Subcutaneous abdominal adipose tissue (tissue), 5 donors: ENCODE results near the gene PIGS.

Experiments used
- H3K27ac ChIP-seq: one replicate; pipeline ENCODE4 v1.7.0; 2013; ENCODE audit warnings: low read depth, mild to moderate bottlenecking, inconsistent platforms, low read length, moderate library complexity
- H3K27me3 ChIP-seq, 5 donors: one replicate each; pipeline ENCODE4 v1.7.0; 2013; ENCODE audit warnings: low read length in 5 of 5, inconsistent platforms in 1 of 5; ENCODE audit not compliant: control insufficient read depth in 5 of 5, insufficient read depth in 4 of 5
- H3K36me3 ChIP-seq, 5 donors: one replicate each; pipeline ENCODE4 v1.7.0; 2013; ENCODE audit warnings: low read length in 5 of 5; ENCODE audit not compliant: control insufficient read depth in 5 of 5, insufficient read depth in 5 of 5
- H3K4me1 ChIP-seq, 5 donors: one replicate each; pipeline ENCODE4 v1.7.0; 2013; ENCODE audit warnings: low read length in 5 of 5, mild to moderate bottlenecking in 3 of 5, moderate library complexity in 1 of 5; ENCODE audit not compliant: control insufficient read depth in 5 of 5, insufficient read depth in 5 of 5
- H3K4me3 ChIP-seq, 5 donors: one replicate each; pipeline ENCODE4 v1.7.0; 2013; ENCODE audit warnings: low read length in 5 of 5, low read depth in 1 of 5
- H3K9ac ChIP-seq, 5 donors: one replicate each; pipeline ENCODE4 v1.7.0; 2013; ENCODE audit warnings: low read length in 5 of 5, mild to moderate bottlenecking in 4 of 5, moderate library complexity in 3 of 5
- H3K9me3 ChIP-seq, 5 donors: one replicate each; pipeline ENCODE4 v1.7.0; 2013; ENCODE audit warnings: low read length in 5 of 5; ENCODE audit not compliant: control insufficient read depth in 5 of 5
- donor health status: healthy.
- donor health status: healthy.
- donor health status: healthy.
- donor health status: healthy.
- donor health status: healthy.

The PIGS gene

DNA sequence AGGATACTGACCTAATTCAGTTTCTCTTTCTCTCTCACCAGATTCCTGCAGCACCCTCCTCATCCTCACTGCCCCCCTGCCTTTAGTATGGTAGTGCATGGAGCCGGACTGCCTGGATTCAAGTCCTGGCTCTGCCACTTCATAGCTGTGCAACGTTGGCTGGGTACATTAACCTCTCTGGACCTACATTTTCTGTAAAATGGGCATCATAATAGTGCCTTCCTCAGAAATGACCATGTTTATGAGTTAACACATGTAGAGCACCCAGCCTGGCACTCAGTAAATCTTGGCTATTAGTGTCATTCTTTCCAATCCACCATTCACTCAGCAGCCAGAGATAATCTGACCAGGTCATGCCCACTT, 26.2 kb downstream of the PIGS start:
- Histone ChIP-seq H3K27me3 (no peaks in the 10 kb centered on the region), H3K27ac (no peak overlapping the region)

DNA sequence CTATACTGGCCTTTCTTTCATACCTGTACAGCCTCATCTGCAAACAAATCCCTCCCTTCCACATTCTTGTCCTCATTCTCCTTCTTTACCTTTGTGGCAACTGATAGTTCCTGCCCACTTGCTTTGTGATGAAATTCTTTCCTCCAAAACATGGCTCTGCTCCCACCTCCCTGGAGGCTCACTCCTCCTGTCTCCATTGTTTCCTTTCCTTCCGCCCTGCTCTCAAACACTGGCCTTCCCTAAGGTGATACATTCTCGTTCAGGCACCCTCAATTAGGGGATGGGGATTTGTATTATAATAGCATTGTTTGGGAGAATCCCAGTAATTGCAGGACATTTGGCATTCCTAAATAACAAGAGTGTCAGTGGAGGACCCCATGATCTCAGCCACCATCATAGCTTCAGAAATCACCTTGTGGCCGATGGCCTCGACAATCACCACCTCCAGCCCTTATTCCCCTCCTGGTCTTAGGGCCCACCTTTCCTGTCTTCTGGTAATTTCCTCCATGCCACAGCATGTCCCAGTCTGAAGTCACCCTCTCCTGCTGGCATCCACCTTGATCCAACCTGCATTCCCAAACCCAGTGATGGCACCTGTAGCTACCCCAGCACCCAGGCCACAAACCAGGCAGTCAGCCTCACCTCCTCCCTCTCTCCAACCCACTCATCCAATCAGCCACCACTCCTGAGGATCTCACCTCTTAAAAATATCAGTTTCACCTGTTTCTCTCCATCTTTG, 26.8 kb downstream of the PIGS start:
- no peak overlapping the region for H3K27ac ChIP-seq
- no peaks in the 10 kb centered on the region for H3K27me3 ChIP-seq

More for the DNA sequence above, 26.2 kb downstream of the PIGS start:
- H3K9ac ChIP-seq = no peak overlapping the region
- H3K4me3 ChIP-seq = no peak overlapping the region
- peaks cover 0 to 14% (median 10%) of the 10 kb centered on the region in 5 donors for H3K4me1 ChIP-seq
- H3K36me3 ChIP-seq = peaks cover 0 to 18% (median 11%) of the 10 kb centered on the region in 5 donors
- no peaks in the 10 kb centered on the region for H3K9me3 ChIP-seq

DNA sequence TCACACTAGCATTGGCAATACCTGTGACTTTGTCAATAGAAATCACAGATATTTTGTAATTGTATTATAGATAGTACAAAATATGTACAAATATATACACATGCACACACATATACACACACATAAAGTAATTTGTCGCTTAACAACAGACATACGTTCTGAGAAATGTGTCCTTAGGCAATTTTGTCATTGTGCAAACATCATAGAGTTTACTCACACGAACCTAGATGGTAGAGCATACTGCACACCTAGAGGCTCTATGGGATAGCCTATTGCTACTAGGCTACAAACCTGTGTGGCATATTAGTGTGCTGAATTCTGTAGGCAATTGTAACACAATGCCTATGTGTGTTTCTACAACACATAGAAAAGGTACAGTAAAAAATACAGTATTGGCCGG, 29.9 kb downstream of the PIGS start:
- Histone ChIP-seq H3K36me3 (peaks cover 0 to 4% (median under 1%) of the 10 kb centered on the region in 5 donors), H3K4me3 (no peak overlapping the region), H3K27ac (no peak overlapping the region), H3K9me3 (no peaks in the 10 kb centered on the region), H3K4me1 (peaks cover 0 to 3% (median 0%) of the 10 kb centered on the region in 5 donors), H3K27me3 (peaks cover 0 to 3% (median 0%) of the 10 kb centered on the region in 5 donors), H3K9ac (no peak overlapping the region)

More for the DNA sequence above, 26.8 kb downstream of the PIGS start:
- no peak overlapping the region for H3K9ac ChIP-seq
- peaks cover 0 to 8% (median 4%) of the 10 kb centered on the region in 5 donors for H3K4me1 ChIP-seq
- peaks cover 0 to 18% (median 11%) of the 10 kb centered on the region in 5 donors for H3K36me3 ChIP-seq
- no peak overlapping the region for H3K4me3 ChIP-seq
- no peaks in the 10 kb centered on the region for H3K9me3 ChIP-seq

DNA sequence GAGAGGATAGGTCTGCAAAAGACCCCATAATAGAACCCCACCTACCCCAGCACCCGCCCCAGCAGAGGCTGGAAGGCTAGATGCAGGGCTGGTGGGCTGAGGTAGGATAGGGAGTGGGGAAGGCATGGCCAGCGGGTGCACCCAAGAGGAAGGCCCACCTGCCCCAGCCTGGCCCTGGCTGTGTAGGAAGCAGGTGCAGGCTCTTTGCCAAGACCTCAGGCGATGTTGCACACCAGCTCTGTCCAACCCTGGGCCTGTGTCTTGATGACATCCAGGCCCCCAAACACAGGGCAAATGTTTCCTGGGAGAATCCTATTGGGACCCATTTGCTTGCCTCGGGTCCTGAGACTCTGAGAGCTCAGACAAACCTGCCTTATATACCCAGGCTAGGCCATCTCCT, 31.1 kb downstream of the PIGS start:
- Histone ChIP-seq H3K9ac (no peak overlapping the region), H3K36me3 (no peaks in the 10 kb centered on the region), H3K4me1 (no peaks in the 10 kb centered on the region), H3K4me3 (no peak overlapping the region), H3K9me3 (no peaks in the 10 kb centered on the region), H3K27me3 (peaks cover 0 to 3% (median 0%) of the 10 kb centered on the region in 5 donors), H3K27ac (no peak overlapping the region)

DNA sequence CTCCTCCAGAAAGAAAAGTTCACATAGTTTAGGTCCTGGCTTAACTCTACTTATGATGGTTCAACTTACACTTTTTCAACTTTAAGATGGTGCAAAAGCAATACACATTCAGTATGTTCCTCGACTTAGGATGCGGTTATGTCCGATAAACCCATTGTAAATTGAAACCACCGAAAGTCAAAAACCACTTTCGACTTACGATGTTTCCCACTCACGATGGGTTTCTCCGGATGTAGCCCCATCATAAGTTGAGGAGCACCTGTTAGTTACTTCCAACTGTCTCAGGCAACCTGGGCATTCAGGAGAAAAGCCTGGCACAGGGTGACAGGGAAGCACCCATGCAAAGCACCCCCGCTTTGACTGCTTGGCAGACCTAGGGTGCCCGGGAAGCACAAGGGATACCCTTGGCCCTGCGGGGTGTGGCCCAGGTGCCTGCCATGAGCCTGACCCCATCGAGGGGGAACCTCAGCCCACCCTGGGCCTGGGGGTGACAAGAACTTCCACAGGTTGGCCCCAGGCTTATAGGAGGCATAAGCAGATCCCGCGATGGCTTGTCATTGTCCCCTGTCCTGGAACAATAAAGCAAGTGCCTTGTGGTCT, 32.9 kb downstream of the PIGS start:
- H3K4me1 ChIP-seq = no peaks in the 10 kb centered on the region
- H3K27ac ChIP-seq = no peak overlapping the region
- H3K4me3 ChIP-seq = no peak overlapping the region
- no peaks in the 10 kb centered on the region for H3K36me3 ChIP-seq
- no peak overlapping the region for H3K9ac ChIP-seq
- H3K27me3 ChIP-seq = peaks cover 0 to 3% (median 0%) of the 10 kb centered on the region in 5 donors
- no peaks in the 10 kb centered on the region for H3K9me3 ChIP-seq

DNA sequence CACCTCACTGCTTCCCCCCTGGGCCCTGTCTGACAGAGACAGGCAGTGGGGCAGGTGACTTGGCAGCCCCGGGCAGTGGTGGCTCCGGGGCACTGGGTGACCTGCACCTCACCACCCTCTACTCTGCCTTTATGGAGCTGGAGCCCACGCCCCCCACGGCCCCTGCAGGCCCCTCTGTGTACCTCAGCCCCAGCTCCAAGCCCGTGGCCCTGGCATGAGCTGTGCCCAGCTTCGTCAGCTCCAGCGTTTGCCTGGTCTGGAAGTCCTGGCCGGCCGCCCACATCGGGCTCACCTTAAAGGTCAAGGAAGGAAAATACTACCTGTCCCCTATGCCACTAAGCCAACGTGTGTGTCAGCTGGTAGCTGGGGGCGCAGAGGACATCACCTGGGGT, 34.1 kb downstream of the PIGS start:
- no peaks in the 10 kb centered on the region for H3K9me3 ChIP-seq
- H3K4me1 ChIP-seq = no peaks in the 10 kb centered on the region
- no peak overlapping the region for H3K9ac ChIP-seq
- H3K27me3 ChIP-seq = peaks cover 0 to 3% (median 0%) of the 10 kb centered on the region in 5 donors
- no peak overlapping the region for H3K27ac ChIP-seq
- H3K4me3 ChIP-seq = no peak overlapping the region
- no peaks in the 10 kb centered on the region for H3K36me3 ChIP-seq

DNA sequence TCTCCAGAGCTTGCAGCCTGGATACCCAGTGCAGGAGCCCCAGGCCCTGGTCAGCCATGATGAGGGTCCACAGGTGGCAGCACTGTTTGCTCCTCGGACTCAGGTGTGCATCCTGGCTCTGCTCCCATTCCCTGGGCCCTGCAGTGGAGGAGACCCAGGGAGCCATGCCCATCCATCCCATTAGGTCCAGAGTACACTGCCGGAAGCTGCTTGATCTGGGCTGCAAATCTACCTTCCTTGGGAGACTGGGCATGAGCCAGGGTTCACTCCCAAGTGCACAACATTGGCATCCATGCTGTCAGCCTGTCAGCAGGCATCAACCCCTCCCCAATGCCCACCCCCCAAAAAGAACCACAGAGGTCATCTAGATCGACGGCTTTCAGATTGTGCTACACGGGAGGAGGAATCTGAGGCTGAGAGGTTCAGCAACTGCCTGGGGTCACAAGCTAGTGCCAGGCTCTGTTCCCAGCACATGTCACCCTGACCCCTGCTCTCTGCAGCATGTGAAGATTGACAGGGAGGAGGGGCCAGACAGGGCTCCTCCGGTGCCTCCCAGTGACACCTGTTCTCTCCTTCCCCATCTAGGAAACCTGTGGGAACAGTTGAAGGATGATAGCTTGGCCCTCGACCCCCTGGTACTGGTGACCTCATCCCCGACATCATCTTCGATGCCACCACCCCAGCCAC, 34.6 kb downstream of the PIGS start:
- no peaks in the 10 kb centered on the region for H3K36me3 ChIP-seq
- H3K4me1 ChIP-seq = no peaks in the 10 kb centered on the region
- no peak overlapping the region for H3K9ac ChIP-seq

DNA sequence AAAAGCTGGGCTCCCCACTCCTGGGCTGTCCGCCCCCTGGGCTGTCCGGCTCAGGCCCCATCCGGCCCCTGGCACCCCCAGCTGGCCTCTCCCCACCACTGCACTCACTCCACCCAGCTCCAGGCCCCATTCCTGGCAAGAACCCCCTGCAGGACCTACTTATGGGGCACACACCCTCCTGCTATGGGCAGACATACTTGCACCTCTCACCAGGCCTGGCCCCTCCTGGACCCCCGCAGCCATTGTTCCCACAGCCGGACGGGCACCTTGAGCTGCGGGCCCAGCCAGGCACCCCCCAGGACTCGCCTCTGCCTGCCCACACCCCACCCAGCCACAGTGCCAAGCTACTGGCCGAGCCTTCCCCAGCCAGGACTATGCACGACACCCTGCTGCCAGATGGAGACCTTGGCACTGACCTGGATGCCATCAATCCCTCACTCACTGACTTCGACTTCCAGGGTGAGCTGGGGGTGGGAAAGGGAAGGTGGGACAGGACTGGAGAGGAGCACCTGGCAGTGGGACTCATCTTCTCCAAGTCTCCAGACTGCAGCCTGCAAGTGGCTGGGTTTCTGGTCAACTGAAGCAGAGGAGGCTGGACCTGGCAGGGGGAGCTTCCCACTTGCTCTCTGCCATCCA, 36.5 kb downstream of the PIGS start:
- peaks cover 0 to 10% (median 4%) of the 10 kb centered on the region in 5 donors for H3K27me3 ChIP-seq
- no peak overlapping the region for H3K9ac ChIP-seq
- H3K4me1 ChIP-seq = no peaks in the 10 kb centered on the region
- no peaks in the 10 kb centered on the region for H3K9me3 ChIP-seq
- H3K4me3 ChIP-seq = no peak overlapping the region
- no peaks in the 10 kb centered on the region for H3K36me3 ChIP-seq
- no peak overlapping the region for H3K27ac ChIP-seq

More for the DNA sequence above, 34.6 kb downstream of the PIGS start:
- no peaks in the 10 kb centered on the region for H3K9me3 ChIP-seq
- no peak overlapping the region for H3K27ac ChIP-seq
- no peak overlapping the region for H3K4me3 ChIP-seq
- peaks cover 0 to 3% (median 1%) of the 10 kb centered on the region in 5 donors for H3K27me3 ChIP-seq

DNA sequence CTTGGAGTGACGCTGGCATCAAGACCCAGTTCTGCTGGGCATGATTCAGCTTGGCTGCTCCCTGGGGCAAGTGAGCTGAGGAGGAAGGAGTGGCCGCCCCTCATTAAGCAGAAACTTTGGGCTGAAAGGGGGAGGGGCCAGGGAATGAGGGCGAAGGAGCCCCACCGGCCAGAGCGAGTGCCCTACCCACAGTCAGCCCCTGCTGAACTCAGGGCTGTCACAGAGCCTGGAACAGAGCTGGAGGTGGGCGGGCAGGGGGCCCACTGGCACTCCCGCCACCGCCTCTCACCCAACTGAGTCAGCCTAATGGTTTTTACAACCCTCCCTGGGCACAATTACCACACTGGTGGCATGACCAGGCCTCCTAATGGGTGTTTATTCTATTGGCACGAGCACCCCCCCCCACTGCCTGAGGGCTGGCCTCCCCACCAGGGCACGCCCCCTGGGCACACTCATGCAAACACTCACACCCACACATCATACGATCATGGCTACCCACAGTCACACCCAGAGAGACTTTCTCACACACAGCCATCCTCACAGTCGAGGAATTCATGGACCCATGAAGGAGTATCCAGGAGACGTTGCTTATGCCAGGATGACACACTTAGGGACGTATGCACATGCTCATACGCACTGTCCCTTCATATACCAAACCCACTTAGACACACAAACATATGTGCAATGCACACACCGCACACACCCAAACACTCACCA, 38.1 kb downstream of the PIGS start:
- H3K36me3 ChIP-seq = no peaks in the 10 kb centered on the region
- H3K4me1 ChIP-seq = no peaks in the 10 kb centered on the region

More for the DNA sequence above, 38.1 kb downstream of the PIGS start:
- no peak overlapping the region for H3K27ac ChIP-seq
- no peak overlapping the region for H3K4me3 ChIP-seq
- no peak overlapping the region for H3K9ac ChIP-seq
- H3K9me3 ChIP-seq = no peaks in the 10 kb centered on the region
- H3K27me3 ChIP-seq = peaks cover 0 to 10% (median 4%) of the 10 kb centered on the region in 5 donors
